ENCODE data around the gene BUD23. TPM values are rescaled to one million over a fixed set of nuclear protein-coding genes. Genes with fewer than 3 reads are reported as not detected.

BUD23 gene
- polyA plus RNA-seq, 1 donor, result 96.6 TPM

DNA sequence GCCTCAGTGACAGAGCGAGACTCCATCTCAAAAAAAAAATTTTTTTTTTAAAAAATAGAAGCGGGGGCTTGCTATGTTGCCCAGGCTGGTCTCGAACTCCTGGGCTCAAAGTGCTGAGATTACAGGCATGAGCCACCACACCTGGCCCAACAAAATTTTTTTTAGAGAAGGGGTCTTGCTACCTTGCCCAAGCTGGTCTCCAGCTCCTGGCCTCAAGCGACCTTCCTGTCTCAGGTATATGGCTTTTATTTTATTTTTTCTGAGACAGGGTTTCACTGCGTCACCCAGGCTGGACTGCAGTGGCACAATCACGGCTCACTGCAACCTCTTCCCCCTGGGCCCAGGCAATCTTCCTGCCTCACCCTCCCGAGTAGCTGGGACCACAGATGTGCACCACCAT is 56.8 kb downstream of the BUD23 start:
- DNase-seq, result no peak

DNA sequence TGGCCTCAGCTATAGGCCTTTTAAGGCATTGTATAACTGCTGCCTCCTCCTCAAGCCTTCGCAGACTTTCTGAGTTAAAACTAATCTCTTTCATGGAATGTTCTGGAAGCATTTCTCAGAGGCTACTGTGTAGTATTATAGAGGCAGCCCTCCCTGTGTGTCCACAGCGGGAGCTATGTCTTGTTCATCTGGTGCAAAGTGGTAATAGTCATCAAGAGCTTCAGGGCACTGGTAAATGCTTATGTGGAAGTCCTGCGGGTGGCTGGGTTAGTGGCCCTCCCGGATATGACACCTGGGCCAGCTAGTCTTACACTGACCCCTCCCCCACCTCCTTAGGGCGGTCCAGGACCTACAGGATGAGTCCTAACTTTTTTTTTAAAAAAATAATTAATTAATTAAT is 57.4 kb downstream of the BUD23 start:
- DNase-seq, result no peak

DNA sequence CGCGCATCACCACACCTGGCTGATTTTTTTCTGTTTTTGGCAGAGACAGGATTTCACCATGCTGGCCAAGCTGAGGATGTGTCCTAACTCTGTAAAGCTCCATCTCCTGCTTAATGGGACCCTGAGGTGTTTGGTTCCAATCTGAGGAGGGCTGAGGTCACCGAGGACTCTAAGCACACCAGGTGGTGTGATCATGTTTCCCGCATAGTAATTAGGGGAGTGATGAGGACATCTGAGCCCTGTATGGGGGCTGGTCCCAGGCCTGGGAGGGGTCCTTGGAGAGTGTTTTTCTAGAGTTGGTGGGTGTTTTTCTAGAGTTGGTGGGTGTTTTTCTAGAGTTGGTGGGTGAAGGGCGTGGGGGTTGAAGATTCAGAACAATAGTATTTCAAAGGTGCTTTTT is 58.2 kb downstream of the BUD23 start:
- DNase-seq, result peak; percentile 67

DNA sequence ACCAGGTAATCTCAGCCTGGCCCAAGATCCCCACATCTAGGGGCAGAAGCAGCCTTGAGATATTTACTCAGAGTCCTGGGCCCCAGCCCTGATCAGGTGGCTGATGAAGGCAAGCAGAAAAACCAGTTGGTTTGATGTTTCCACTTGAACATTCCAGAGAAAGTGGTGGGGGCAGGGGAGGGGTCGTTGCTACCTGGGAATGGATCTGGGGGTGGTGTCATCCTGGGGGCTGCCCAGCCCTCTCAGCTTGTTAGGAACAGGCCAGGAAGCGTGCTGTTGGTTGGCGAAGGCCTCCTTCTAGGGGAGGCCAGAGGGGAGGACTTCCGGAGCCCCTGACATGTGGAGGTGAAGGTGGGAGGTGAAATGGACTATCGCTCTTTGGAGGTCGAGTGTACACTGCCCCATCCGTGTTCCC is 58.9 kb downstream of the BUD23 start:
- DNase-seq, result peak; percentile 77

DNA sequence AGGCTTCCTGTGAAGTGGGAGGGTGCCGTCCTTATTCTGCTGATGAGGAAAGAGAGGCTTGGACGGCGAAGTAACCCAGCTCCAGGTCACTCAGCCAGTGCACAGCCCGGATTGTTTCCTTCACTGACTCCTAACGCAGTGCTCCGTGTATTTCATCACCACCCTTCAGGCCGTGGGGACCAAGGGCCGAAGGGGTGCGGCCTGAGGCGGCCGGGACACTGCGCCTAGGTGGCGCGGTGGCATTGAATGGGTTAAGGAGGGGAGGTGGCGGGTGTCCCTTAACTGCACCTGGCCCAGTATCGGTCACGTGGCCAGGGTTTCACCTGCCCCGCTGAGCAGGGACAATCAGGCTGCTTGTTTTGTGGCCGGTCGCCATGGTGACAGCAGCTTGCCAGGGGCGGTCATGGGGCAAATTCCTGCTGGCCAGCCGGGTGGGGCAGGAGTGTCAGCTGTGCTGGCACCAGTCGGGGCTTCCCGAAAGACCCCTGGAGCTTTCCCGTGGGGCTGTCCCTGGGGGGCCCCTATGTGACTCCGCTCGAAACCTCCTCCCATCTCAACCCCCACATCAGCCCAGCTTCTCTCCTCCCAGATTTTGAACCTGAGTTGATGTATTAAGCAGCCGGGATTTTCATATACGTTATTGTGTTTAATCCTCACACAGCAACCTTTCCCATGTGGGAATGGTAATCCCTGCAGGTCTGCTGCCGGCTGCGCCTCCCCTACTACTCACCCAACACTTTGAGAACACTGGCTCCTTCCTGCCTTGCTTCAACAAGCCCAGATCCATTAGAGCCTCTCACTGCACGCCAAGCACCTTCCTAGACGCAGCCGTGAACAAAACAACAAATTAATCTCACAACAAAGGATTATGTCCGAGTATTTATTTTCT is 59.6 kb downstream of the BUD23 start:
- peak; percentile 94 for DNase-seq

DNA sequence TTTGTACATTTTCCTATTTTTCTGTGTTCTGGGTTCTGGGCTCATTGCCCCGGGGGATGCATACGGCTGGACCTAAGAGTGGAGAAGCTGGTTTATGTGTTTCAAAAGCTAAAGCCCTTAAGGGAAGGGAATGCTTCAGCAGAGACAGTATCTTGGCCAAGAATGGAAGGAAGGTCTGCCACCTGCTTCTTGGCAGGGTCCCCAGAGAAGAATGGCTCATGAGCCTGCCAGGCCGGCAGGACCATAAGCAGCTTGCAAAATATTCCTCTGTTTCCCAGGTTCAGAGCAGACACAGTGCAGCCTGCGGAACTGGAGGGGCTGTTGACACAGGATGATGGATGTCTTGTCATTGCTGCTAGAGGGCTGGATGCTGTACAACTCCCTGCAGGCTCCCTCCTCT is 63.0 kb downstream of the BUD23 start:
- DNase-seq, result no peak

Other genes with a start within 250 kb of the BUD23 start
- gene FZD9, start 249.8 kb upstream of the BUD23 start, polyA plus RNA-seq (ENCODE audit: insufficient read length), result 0.28 TPM
- 85.9 TPM for gene BAZ1B, start 161.3 kb upstream of the BUD23 start, polyA plus RNA-seq (ENCODE audit: insufficient read length)
- 40.5 TPM for gene BCL7B, start 125.9 kb upstream of the BUD23 start, polyA plus RNA-seq (ENCODE audit: insufficient read length)
- 39.0 TPM for gene TBL2, start 105.0 kb upstream of the BUD23 start, polyA plus RNA-seq (ENCODE audit: insufficient read length)
- 4.8 TPM for gene MLXIPL, start 59.1 kb upstream of the BUD23 start, polyA plus RNA-seq (ENCODE audit: insufficient read length)
- gene VPS37D, start 15.8 kb upstream of the BUD23 start, polyA plus RNA-seq (ENCODE audit: insufficient read length), result 9.4 TPM
- gene DNAJC30, start 144 bp upstream of the BUD23 start, polyA plus RNA-seq (ENCODE audit: insufficient read length), result 9.5 TPM
- 8.0 TPM for gene STX1A, start 36.1 kb downstream of the BUD23 start, polyA plus RNA-seq (ENCODE audit: insufficient read length)
- 26.9 TPM for gene ABHD11, start 55.2 kb downstream of the BUD23 start, polyA plus RNA-seq (ENCODE audit: insufficient read length)
- 21.7 TPM for gene CLDN3, start 86.7 kb downstream of the BUD23 start, polyA plus RNA-seq (ENCODE audit: insufficient read length)
- 56.5 TPM for gene CLDN4, start 147.4 kb downstream of the BUD23 start, polyA plus RNA-seq (ENCODE audit: insufficient read length)
- 5.1 TPM for gene METTL27, start 158.9 kb downstream of the BUD23 start, polyA plus RNA-seq (ENCODE audit: insufficient read length)
- gene TMEM270, start 177.6 kb downstream of the BUD23 start, polyA plus RNA-seq (ENCODE audit: insufficient read length), result 0.27 TPM

Data from left kidney (tissue), 2 donors.